Stimulated activated CD8-positive, alpha-beta memory T cell treated with anti-CD3 and anti-CD28 coated beads, Interleukin-15, amount 100 ng/mL, for 48 hours (primary cell): ENCODE data around the gene AMOT.

Experiments used
- DNase-seq, 2 donors: peaks; one replicate each; pipeline ENCODE4 v3.0.0-alpha.2; 2020; ENCODE audit warnings: low read depth in 2 of 2

AMOT gene

DNA sequence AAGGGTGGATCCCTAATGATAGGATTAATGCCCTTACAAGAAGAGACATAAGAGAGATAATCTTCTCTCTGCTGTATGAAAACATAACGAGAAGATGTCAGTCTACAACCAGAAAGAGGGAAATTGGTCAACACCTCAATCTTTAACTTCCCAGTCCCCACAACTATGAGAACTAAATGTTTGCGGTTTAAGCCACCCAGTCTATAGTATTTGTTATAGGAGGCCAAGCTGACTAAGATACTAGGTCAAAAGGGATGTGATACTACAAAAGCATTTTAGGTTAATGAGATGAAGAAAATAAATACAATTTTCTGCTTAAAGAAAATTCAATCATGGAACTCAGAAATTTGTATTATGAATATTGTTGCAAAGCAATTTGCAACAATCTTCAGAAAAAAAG, 105.5 kb downstream of the AMOT start:
- DNase-seq, result no peak

DNA sequence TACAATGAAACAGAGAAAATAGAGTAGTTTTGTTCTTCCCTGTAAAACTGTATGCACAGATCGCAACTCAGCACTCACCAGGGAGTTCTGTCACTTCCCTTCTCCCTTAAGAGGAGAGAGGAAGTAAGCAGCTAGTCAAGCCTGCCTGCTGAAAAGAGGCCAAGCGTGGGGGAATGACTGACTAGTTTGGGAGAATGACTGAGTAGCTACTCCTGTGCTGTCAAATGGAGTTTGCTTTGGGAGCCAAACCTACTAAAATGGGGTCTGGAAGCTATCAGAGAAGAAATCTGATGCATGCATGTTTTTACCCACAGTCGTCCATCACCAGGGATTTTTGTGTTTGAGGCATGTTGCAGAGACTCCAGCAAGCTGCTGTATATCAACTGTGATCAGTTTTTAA, 106.3 kb downstream of the AMOT start:
- no peak for DNase-seq

GRCh38 chrX:112731793-112732192, 108.8 kb downstream of the AMOT start:
- DNase-seq, result no peak
